ENCODE data around the gene CFAP300. TPM values are rescaled to one million over a fixed set of nuclear protein-coding genes. Genes with fewer than 3 reads are reported as not detected.

CFAP300 gene
- total and polyA plus RNA-seq, 4 donors = 11.0 to 21.3 (median 14.3) TPM

DNA sequence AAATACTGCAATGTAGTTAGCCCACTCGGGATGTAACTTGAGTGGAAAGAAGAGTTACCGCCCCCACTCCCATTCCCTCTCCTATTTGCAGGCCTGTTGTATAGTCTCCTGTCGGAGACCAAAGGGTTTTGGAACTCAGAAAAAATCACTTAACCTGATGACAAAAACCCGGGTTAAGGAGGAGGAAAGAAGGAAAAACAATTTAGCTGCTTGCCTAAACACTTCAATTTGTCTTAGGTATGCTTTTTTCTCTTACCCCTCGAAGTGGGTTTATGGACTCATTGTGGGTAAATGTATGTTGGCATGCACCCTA, 65.2 kb downstream of the CFAP300 start:
- Histone ChIP-seq H3K4me3 (peak overlapping the region; percentile 32), H3K4me1 (ENCODE audit: control insufficient read depth in 5 of 5, insufficient read depth in 5 of 5, low read length in 5 of 5) (peaks cover 2 to 51% (median 13%) of the 10 kb centered on the region in 5 donors), H3K27ac (ENCODE audit: low read depth in 1 of 2, low read length in 1 of 2) (peak overlapping the region; percentile 89 to 99), H3K36me3 (ENCODE audit: control insufficient read depth in 4 of 4, insufficient read depth in 4 of 4, low read length in 4 of 4) (peaks cover 0 to 23% (median 0%) of the 10 kb centered on the region in 4 donors), H3K27me3 (ENCODE audit: control insufficient read depth in 3 of 3, insufficient read depth in 3 of 3, low read length in 2 of 3) (no peaks in the 10 kb centered on the region), H3K9ac (ENCODE audit: insufficient read depth in 1 of 2, low read length in 2 of 2) (peak overlapping the region; percentile 94 to 97), H3K9me3 (ENCODE audit: control insufficient read depth in 4 of 4, insufficient read depth in 3 of 4, low read length in 3 of 4) (no peaks in the 10 kb centered on the region)
- no peak for ATAC-seq (ENCODE audit: insufficient read depth, low FRiP score)
- TF ChIP-seq, protein P1, sequence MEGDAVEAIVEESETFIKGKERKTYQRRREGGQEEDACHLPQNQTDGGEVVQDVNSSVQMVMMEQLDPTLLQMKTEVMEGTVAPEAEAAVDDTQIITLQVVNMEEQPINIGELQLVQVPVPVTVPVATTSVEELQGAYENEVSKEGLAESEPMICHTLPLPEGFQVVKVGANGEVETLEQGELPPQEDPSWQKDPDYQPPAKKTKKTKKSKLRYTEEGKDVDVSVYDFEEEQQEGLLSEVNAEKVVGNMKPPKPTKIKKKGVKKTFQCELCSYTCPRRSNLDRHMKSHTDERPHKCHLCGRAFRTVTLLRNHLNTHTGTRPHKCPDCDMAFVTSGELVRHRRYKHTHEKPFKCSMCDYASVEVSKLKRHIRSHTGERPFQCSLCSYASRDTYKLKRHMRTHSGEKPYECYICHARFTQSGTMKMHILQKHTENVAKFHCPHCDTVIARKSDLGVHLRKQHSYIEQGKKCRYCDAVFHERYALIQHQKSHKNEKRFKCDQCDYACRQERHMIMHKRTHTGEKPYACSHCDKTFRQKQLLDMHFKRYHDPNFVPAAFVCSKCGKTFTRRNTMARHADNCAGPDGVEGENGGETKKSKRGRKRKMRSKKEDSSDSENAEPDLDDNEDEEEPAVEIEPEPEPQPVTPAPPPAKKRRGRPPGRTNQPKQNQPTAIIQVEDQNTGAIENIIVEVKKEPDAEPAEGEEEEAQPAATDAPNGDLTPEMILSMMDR (IDR thresholded peaks at IDR 0.05; ENCODE audit: control extremely low read depth, extremely low read depth) = no peak
- DNase-seq = peak; percentile 23 to 75 (median 69)
- WGBS, 2 donors = 9 to 17% methylated on average over 5 of the region's 5 CpGs

DNA sequence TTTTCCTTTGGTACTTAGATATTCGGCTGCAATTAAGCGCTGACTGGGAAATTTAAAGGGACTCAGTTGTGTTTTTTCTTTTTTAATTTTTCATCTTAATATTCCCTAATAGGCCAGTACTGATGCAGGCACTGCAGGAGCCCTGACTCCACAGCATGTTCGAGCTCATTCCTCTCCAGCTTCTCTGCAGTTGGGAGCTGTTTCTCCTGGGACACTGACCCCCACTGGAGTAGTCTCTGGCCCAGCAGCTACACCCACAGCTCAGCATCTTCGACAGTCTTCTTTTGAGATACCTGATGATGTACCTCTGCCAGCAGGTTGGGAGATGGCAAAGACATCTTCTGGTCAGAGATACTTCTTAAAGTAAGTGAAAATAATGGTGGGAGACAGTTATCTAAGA, 66.8 kb downstream of the CFAP300 start:
- ATAC-seq (ENCODE audit: insufficient read depth, low FRiP score) (no peak), DNase-seq (no peak)
- Histone ChIP-seq H3K27ac (ENCODE audit: low read depth in 1 of 2, low read length in 1 of 2) (no peak overlapping the region), H3K36me3 (ENCODE audit: control insufficient read depth in 4 of 4, insufficient read depth in 4 of 4, low read length in 4 of 4) (peaks cover 0 to 32% (median 0%) of the 10 kb centered on the region in 4 donors), H3K9ac (ENCODE audit: insufficient read depth in 1 of 2, low read length in 2 of 2) (peak overlapping the region in 1 of 2 donors; percentile 67), H3K9me3 (ENCODE audit: control insufficient read depth in 4 of 4, insufficient read depth in 3 of 4, low read length in 3 of 4) (no peaks in the 10 kb centered on the region), H3K27me3 (ENCODE audit: control insufficient read depth in 3 of 3, insufficient read depth in 3 of 3, low read length in 2 of 3) (no peaks in the 10 kb centered on the region), H3K4me1 (ENCODE audit: control insufficient read depth in 5 of 5, insufficient read depth in 5 of 5, low read length in 5 of 5) (peaks cover 5 to 60% (median 16%) of the 10 kb centered on the region in 5 donors), H3K4me3 (no peak overlapping the region)
- WGBS, 2 donors = 65 to 74% methylated on average over 4 of the region's 4 CpGs
- TF ChIP-seq, protein P1 (IDR thresholded peaks at IDR 0.05; ENCODE audit: control extremely low read depth, extremely low read depth) = no peak

DNA sequence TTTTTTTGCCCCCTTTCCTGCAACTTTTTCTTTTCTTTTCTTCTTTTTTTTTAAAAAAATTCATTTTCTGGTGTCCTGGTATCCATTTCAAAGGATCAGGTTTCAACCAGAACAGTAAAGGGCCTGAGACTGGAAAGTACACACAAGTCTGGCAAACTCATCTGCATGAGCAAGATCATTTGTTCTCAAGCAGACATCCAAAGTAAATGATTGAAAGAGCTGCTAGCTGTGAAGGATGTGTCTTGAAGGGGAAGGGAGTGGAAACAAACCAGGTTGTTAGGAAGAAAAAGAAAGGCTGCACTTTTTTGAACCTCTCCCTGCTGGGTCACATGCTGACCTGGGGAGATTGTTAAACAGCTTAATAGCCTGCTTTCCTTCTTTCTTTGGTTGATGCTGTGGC, 68.3 kb downstream of the CFAP300 start:
- no peak for ATAC-seq (ENCODE audit: insufficient read depth, low FRiP score)
- Histone ChIP-seq H3K4me1 (ENCODE audit: control insufficient read depth in 5 of 5, insufficient read depth in 5 of 5, low read length in 5 of 5) (peaks cover 5 to 69% (median 23%) of the 10 kb centered on the region in 5 donors), H3K9ac (ENCODE audit: insufficient read depth in 1 of 2, low read length in 2 of 2) (peak overlapping the region in 1 of 2 donors; percentile 40), H3K27me3 (ENCODE audit: control insufficient read depth in 3 of 3, insufficient read depth in 3 of 3, low read length in 2 of 3) (no peaks in the 10 kb centered on the region), H3K4me3 (no peak overlapping the region), H3K27ac (ENCODE audit: low read depth in 1 of 2, low read length in 1 of 2) (no peak overlapping the region), H3K9me3 (ENCODE audit: control insufficient read depth in 4 of 4, insufficient read depth in 3 of 4, low read length in 3 of 4) (no peaks in the 10 kb centered on the region), H3K36me3 (ENCODE audit: control insufficient read depth in 4 of 4, insufficient read depth in 4 of 4, low read length in 4 of 4) (peaks cover 0 to 38% (median 0%) of the 10 kb centered on the region in 4 donors)
- TF ChIP-seq, protein P1 (IDR thresholded peaks at IDR 0.05; ENCODE audit: control extremely low read depth, extremely low read depth) = no peak
- peak in 2 of 3 donors; percentile 59 to 82 for DNase-seq

Data from lung (tissue), 12 donors.